ENCODE results near the gene PAGE4. TPM values are rescaled to one million over a fixed set of nuclear protein-coding genes. Genes with fewer than 3 reads are reported as not detected.

The PAGE4 gene, protein sequence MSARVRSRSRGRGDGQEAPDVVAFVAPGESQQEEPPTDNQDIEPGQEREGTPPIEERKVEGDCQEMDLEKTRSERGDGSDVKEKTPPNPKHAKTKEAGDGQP
- not detected for total RNA-seq

DNA sequence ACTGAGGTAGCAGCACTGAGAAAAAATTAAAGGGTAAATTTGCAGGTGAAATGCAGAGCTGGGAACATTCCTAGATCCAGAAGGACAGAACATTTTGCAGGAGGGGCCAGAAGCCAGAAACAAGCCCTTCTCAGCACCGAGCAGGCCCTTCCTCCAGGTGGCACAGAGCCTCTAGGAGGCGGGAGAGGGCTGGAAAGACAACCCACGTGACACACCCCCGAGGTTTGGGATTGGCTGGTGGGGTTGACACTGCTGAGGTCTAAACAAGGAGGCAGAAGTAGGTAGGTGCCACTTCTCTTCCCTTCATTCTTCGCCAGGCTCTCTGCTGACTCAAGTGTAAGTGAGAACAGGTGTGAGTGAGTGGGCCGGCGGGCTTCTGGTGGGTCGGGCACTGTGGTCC, at the start of gene PAGE4:
Gene PAGE4 (plus strand): TSS at position 288 of the 400 bp plus-strand sequence. CDS start 1,126 bp downstream, outside the sequence.
- DNase-seq (ENCODE audit: low spot score in 2 of 2) (no peak), FAIRE-seq (no peak)

DNA sequence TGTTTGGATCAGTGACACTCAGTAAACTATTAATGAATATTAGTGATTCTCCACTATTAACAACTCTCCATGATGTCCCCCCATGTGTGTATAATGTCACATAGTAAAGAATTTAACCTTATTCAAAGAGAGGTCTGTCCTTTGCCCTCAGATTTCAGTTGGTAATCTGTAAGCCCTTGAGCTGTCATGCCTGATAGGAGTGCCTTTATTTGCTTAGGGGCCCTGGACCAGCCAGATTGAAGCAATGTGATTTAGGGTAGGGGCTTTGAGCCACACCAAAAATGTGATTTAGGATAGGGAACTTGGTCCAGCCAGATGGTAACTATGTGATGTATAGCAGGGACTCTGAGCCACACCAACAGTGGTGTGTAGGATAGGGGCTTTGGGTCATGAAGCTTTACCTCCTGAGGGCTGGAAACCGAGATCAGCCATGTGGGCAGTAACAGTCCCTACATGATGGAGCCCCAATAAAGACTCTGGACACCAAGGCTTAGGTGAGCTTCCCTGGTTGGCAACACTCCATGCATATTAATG, 44.3 kb upstream of the PAGE4 start:
- no peak for FAIRE-seq

DNA sequence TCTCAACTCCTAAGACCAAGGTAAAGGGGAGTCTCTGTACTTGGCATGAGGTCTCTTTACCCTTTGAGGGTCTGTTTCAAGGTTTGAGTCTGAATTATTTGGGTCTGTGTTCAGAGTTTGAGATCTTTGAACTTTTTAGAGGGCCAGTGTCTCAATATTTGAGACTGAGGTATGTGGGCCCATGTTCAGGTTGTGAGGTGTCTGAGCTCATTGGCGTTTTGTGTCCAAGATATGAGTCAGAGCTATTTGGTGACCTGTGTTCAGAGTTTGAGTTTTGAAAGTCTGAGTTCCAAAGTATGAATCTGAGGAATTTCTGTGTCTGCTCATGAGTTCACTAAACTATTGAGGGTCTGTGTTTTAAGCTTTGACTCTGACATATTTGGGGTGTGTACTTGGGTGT, 36.7 kb upstream of the PAGE4 start:
- FAIRE-seq (no peak), DNase-seq (ENCODE audit: low spot score in 2 of 2) (no peak)

More for the DNA sequence above, 44.3 kb upstream of the PAGE4 start:
- DNase-seq (ENCODE audit: low spot score in 2 of 2) = no peak

DNA sequence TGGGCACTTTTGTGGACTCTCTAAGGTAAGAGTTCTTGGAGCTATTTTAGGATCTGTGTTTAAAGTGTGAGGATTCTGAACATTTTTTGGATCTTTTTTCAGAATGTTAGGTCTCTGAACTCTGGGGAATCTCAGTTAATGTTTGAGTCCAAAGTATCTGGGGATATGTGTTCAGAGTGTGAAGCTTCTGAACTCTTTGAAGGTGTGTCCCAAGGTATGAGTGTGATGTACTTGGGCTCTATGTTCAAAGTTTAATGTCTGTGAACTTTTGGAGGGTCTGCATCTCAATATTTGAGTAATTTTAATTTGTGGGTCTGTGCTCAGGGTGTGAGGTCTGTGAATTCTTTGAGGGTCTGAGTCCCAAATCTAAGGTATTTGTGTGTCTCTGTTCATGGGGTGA, 35.4 kb upstream of the PAGE4 start:
- no peak for FAIRE-seq
- no peak for DNase-seq (ENCODE audit: low spot score in 2 of 2)

DNA sequence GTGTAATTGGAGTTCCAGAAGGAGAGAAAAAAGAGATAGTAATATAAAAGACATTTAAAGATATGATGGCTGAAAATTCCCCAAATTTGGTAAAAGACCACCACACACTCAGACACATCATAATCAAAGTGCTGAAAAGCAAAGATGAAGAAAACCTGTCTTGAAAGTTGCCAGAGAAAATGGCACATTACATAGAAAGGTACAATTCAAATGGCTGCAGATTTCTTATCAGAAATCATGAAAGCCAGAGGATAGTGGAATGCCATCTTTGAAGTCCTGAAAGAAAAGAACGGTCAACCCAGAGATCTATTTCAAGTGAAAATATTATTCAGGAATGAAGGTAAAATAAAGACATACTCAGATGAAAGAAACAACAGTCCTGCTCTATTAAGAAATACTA, 29.3 kb upstream of the PAGE4 start:
- FAIRE-seq = no peak
- DNase-seq (ENCODE audit: low spot score in 2 of 2) = no peak

DNA sequence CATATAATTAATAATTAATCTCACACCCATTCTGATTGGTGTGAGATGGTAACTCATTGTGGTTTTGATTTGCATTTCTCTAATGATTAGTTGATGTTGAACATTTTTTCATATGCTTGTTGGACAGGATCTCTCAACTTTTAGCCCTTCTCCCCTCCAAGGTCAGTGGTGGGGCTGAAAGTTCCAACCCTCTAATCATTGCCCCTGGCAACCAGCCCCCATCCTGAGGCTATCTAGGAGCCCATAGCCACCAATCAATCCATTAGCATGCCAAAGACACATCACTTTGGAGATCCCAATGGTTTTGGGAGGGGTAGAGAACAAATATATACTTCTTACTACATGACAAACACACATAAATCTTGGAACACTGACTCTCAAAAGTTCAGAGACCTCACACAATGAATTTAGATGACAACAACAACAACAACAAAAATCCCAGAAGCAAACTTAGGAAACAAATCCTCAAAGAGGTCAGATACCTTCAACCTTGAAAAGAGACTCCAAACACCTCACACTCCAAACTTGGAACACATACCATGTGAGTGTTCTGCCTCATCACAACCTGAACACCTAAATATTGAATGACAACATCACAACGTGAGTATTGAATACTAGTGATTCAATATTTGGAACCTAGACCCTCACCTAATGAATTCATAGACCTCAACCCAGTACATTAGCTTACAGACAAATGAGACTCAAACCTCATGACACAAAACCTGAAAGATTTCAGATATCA, 19.0 kb upstream of the PAGE4 start:
- FAIRE-seq = no peak
- no peak for DNase-seq (ENCODE audit: low spot score in 2 of 2)

DNA sequence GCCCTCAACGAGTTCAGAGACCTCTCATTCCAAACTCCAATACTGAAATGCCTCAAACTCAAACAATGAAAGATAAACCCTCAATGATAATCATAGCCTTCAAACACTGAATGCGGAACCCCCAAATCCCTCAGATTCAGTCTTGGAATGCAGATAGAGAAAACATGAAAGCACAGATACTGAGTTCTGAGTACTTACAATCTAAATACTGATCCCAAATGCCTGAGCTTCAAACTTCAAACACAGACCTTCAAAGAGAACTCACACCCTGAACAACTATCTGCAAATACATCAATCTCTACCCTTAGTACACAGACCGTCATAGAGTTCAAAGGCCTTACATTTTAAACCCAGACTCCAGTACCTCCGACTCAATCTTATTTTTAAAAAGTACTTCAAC, 16.9 kb upstream of the PAGE4 start:
- no peak for DNase-seq (ENCODE audit: low spot score in 2 of 2)
- FAIRE-seq = no peak

DNA sequence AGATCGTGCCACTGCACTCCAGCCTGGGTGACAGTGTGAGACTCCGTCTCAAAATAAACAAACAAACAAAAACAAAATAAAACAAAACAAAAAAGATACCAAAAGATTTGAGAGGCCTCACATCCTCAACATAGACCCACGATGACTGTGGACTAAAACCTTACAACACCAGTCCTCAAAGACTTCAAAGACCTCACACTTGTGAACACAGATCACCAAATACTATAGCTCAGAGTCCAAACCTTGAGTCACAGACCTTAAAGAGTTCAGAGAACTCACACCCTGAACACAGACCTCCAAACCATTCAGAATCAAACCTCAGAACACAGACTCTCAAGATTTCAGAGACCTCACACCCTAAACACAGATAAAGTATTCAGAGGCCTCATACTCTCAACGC, 12.7 kb upstream of the PAGE4 start:
- DNase-seq (ENCODE audit: low spot score in 2 of 2) (no peak), FAIRE-seq (no peak)

DNA sequence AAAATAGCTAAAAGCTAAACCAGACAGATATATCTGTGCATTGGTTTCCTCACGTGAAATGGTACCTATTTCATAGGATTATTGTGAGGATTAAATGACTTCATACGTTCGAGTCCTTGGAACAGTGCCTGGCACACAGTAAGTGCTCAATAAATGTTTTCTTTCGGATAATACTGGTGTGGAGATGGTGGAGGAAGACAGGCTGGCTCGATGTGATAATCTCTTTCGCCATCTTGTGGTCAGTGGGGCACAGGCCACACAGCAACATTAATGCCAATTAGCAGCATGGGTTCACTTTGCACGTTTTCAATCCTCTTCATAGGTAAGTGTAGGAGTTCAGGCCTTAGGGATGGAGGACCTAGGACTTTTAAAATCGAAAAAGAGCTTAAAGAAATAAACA, 9.3 kb downstream of the PAGE4 start:
- peak in 1 of 2 donors; percentile 11 for DNase-seq (ENCODE audit: low spot score in 2 of 2)

DNA sequence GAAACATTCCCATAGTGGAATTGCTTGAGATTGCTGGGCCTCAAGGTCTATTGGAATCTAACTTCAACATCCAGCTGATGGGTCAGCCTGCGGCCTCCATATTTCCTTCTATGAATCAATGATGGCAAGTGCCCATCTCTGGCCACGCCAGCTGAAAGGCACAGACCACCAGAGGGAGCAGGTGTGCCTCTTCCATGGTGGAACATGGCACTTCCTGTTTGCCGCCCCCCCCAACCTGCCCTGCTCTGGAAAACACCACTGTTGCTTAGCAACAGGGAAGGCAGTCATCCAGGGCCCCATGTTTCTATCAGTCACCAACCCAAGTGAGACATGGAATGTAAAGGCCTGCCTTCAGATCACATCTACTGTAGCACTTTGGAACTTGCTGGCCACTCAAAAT, 11.6 kb downstream of the PAGE4 start:
- FAIRE-seq (no peak), DNase-seq (ENCODE audit: low spot score in 2 of 2) (peak in 1 of 2 donors; percentile 6)

More for the DNA sequence above, 9.3 kb downstream of the PAGE4 start:
- FAIRE-seq = no peak

DNA sequence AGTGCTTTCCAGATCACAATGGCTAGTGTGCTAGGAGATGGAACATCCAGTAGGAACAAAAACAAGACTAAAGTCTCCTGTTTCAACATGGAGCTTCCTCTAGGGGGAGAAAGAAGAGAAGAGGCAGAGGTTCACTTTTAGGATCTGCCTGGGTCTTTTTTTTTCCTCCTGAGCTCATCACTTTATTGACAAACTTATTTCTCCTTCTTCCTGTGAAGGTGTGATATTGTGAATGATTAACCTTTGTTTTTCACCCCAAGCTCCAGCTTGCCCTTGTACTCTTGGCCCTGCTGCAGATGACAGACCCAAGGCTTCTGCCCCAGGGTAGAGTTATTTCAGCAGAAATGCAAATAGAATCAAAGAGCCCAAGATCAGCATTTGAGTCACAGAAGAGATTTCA, 13.5 kb downstream of the PAGE4 start:
- FAIRE-seq (no peak), DNase-seq (ENCODE audit: low spot score in 2 of 2) (no peak)

DNA sequence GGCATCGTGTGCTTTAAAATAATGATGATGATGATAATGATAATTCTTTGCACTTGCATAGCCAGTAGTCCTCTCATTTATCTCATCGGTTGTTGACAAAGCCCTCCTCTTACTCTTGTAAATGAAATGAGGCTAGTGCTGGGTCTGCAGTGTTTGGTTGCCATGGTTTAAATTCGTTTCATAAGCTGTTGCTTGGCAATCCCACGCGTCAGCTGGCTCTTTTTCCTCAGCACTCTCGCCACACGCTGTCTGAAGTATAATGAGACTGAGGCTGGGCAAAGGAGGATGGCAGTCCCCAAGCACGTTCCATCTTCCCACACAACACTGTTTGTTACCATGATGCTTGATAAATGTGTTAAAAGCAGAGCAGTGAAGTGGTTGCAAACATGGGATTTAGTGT, 15.5 kb downstream of the PAGE4 start:
- peak in 1 of 2 donors; percentile 10 for DNase-seq (ENCODE audit: low spot score in 2 of 2)
- no peak for FAIRE-seq

DNA sequence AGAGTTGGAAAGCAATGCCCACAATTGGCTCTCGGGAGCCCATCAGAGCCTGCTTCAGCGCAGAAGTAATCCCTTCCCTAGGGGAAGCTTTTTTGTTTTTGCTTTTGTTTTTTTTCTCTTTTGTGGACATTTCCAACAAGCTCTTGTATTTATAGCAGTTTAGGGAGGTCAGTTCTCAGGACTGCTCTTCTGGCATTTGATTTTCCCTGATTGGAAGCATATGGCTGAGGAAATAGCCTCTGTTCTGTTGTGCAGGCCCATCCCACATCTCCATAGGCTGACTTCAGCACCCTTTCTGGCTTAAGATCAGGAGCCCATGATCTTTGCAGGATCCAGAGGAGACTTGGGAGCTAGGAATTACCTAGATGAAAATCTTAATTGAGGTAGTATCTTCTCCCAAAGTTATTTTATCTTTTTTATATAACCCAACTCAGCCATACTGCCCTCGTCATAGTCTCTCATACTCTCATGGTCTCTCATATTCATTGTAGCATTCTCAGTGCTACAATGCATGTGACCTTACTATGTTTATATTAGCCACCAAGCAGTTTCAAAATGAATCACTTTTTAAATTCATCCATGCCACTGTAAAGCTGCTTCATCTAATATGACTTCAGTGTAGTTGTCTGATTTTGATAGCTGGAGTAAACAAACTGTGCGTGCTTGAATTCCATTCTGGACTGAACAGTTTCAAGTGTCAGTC, 16.7 kb downstream of the PAGE4 start:
- DNase-seq (ENCODE audit: low spot score in 2 of 2) = no peak
- FAIRE-seq = no peak

DNA sequence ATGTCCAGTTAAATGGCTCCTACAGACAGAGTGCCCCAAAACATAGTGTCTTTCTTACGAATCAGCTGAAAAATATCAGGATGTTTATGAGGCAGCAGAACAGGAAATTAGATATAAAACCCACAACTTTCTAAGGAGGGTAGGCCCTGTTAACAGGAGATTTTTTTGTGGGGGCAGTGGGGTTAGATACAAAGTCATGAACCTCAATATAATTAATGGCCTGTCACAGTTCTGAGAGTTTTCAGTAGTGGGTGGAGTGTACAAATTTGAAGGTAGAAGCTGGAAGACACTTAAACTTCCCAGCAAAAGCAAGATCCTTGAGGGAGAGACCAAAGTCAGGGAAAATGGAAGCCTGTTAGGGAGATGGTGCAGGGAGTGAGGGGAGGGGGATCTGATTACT, 17.4 kb downstream of the PAGE4 start:
- FAIRE-seq (no peak), DNase-seq (ENCODE audit: low spot score in 2 of 2) (no peak)

DNA sequence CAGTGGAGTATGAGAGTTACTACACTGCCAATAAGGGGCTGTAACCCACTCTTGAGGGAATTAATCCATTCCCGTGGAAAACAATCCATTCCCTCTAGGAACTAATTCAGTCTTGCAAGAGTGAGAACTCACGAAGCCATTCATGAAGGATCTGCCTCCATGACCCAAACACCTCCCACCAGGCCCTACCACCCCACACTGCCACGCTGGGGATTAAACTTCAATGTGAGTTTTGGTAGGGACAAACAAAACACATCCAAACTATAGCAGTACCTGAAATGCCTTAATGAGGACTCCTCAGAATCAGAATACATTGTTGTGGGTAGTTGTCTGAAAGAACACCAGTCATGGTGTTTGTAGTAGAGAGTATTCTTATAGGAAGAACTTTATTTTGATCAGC, 19.2 kb downstream of the PAGE4 start:
- FAIRE-seq (no peak), DNase-seq (ENCODE audit: low spot score in 2 of 2) (no peak)

DNA sequence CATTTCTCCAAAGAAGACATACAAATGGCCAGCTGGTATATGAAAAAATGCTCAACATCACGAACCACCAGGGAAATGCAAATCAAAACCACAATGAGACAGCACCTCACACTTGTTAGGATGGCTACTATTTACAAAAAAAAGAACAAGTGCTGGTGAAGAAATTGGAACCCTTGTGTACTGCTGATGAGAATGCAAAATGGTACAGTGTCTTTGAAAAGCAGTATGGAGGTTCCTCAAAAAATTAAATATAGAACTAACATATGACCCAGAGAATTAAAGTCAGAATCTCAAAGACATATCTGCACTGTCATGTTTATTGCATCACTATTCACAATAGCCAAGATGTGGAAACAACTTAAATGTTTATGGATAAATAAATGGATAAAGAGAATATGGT, 20.9 kb downstream of the PAGE4 start:
- FAIRE-seq (no peak), DNase-seq (ENCODE audit: low spot score in 2 of 2) (no peak)

DNA sequence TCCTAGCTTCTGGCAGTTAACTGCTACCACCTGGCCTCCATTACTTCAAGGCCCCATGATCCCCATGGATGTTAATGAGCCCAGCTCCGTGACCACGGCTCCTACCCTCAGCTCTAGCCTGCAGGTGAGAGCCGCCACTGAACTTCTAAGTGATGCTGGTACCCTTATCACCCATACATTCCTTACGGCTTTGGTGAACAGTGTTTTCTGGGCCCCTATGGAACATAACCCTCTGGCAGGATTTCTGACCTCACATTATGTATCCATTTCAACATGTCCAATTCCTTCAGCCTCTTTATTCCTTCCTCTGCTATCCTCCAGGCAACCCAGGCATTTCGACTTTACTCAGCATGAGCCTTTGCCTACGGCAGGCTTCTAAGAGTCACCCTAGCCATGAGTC, 24.6 kb downstream of the PAGE4 start:
- no peak for DNase-seq (ENCODE audit: low spot score in 2 of 2)
- FAIRE-seq = no peak

DNA sequence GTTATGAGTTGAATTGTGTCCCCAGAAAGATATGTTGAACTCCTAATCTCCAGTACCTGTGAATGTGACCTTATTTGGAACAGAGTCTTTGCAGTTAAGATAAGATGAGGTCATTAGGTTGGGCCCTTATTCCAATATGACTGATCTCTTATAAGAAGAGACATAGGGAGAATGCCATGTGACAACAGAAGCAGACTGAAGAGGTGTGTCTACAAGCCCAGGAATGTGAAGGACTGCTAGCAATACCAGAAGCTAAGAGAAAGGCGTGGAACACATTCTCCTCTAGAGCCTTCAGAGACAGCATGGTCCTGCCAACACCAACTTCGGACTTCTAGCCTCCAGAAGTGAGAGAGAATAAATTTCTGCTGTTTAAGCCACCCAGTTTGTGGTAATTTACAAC, 27.7 kb downstream of the PAGE4 start:
- FAIRE-seq = no peak
- DNase-seq (ENCODE audit: low spot score in 2 of 2) = no peak

DNA sequence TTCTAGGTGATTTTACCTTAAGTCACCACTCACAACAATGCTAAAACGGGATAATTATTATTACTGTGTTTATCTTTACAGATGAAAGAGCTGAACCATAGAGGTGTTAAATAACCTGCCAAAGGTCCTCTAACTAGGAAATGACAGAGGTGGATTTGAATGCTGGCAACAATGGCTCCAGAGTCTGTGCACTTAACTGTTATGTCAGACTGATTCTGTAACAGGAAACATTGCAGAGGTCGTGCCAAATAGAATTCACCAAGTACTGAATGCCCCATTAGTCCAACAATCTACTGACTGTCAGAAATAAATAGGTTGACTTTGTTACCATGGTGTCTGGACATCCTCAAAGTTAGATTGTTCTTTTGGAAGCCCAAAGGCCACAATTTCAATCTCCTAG, 29.2 kb downstream of the PAGE4 start:
- no peak for DNase-seq (ENCODE audit: low spot score in 2 of 2)
- FAIRE-seq = no peak

DNA sequence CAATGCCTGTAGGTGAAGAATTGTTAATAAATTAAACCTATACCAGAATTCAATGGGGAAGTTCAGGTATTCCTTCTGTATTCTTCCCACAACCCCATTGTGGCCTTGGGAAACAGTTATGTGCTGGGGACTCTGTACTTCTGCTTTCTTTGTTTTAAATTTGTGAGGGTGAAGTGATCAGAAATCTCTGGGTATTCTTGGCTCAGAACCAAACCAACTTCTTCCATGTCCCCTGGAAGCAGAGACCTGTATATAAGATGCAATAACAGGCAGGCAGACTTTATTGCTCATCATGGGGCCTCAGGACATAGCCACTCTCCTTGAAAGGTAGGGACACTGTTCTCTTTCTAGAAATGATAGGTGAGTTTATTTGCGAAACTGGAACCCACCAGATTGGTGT, 30.4 kb downstream of the PAGE4 start:
- DNase-seq (ENCODE audit: low spot score in 2 of 2) = no peak
- no peak for FAIRE-seq

DNA sequence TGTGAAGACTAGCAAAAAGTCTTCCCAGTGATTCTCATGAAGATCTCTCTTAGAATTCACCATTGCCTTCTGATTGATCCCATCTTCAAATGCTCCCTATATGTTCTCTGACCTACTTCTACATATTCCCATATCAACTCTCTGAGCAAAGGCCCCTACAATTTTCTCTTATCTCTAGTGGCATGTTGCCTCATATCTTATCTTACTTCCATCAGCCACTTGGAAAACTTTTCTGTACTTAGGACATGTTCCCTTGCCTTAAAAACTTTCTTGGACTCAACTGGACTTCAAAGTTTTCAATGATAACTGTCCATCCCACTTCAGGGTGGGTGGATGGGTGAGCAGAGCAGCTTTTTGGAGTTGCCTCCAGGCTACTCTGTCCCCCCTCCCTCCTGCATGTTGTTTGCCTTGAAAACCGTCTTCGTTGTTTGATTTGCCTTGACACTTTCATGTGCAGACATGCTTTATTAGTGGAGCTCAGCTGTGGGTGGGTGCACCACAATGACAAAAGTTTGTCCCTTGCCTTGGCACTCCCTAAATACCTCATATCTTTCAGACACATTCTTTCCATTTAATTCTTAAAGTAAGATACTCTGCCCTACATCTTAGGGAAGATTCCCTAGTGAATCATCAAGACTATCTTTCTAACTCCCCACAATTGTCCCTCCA, 31.9 kb downstream of the PAGE4 start:
- DNase-seq (ENCODE audit: low spot score in 2 of 2) (no peak), FAIRE-seq (no peak)
